ENCODE measurements around the gene CYLD.

CYLD gene

GRCh38 chr16:50776037-50776436 lies 34.2 kb downstream of the CYLD start:
- Histone ChIP-seq H4K20me1 (ENCODE audit: insufficient read depth, low read length) (0 out of 2 replicates have a peak, but pooled peaks cover 5% of the 10 kb centered on the region), H3K4me3 (ENCODE audit: low read length) (no peak overlapping the region), H2AFZ (ENCODE audit: low read depth, low read length) (no peak overlapping the region), H3K4me1 (ENCODE audit: low read length) (no peaks in the 10 kb centered on the region), H3K4me2 (ENCODE audit: low read length) (no peak overlapping the region), H3K36me3 (replicated peaks; ENCODE audit: low read depth, low read length) (peaks cover 10% of the 10 kb centered on the region), H3K9me3 (ENCODE audit: insufficient read depth, low read length) (no peaks in the 10 kb centered on the region), H3K79me2 (ENCODE audit: low read length) (no peaks in the 10 kb centered on the region), H3K27me3 (ENCODE audit: low read depth, low read length) (no peaks in the 10 kb centered on the region), H3K9ac (ENCODE audit: low read length) (no peak overlapping the region), H3K27ac (ENCODE audit: low read length) (no peak overlapping the region)
- TF ChIP-seq, protein P1, sequence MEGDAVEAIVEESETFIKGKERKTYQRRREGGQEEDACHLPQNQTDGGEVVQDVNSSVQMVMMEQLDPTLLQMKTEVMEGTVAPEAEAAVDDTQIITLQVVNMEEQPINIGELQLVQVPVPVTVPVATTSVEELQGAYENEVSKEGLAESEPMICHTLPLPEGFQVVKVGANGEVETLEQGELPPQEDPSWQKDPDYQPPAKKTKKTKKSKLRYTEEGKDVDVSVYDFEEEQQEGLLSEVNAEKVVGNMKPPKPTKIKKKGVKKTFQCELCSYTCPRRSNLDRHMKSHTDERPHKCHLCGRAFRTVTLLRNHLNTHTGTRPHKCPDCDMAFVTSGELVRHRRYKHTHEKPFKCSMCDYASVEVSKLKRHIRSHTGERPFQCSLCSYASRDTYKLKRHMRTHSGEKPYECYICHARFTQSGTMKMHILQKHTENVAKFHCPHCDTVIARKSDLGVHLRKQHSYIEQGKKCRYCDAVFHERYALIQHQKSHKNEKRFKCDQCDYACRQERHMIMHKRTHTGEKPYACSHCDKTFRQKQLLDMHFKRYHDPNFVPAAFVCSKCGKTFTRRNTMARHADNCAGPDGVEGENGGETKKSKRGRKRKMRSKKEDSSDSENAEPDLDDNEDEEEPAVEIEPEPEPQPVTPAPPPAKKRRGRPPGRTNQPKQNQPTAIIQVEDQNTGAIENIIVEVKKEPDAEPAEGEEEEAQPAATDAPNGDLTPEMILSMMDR (IDR thresholded peaks at IDR 0.05; ENCODE audit: low read depth, low read length) = no peak
- TF ChIP-seq EZH2phosphoT487 (IDR thresholded peaks at IDR 0.05; ENCODE audit: low read depth) = no peak

DNA sequence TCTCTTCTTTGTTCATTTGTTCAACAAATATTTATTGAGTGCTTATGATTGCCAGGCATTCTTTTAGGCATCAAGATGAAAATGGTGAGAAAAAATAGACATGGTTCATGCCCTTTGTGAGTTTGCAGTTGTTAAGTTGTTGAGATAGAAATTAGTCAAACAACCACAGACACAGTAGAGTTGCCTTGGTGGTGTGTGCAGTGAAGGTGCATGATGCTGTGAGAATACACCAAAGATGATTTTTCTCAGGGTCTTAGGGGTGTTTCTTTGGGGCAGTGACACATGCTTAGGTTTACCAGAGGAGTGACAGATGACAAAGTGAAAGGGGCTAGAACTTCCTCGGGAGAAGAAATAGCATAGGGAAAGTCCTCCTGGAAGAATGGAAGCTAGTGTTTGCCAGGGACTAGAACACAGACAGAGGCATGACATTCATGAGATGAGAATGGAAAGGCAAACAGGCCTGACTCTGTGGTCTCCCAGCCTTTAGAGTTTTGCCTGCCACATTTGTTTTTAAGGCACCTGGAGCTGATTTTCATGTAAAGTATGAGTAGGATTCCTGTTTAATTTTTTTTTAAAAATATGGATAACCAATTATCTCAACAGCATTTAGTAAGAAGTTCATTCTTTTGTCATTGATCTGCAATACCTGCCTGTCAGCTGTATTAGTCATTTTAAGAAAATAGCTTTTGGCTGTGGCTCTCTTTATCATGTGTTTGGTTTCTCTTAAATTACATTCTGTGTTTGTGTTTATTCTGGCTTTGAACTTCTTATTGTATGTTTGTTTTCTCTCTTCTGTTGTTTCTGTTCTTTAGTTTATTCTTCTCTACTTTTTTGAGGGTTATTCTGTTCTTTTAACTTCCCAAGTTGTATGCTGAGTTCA lies 36.6 kb downstream of the CYLD start:
- H4K20me1 ChIP-seq (ENCODE audit: insufficient read depth, low read length) = no peaks in the 10 kb centered on the region
- H3K4me2 ChIP-seq (ENCODE audit: low read length) = no peak overlapping the region
- H3K36me3 ChIP-seq (replicated peaks; ENCODE audit: low read depth, low read length) = peaks cover 7% of the 10 kb centered on the region
- H3K9me3 ChIP-seq (ENCODE audit: insufficient read depth, low read length) = no peaks in the 10 kb centered on the region
- H3K27me3 ChIP-seq (ENCODE audit: low read depth, low read length) = no peaks in the 10 kb centered on the region
- H2AFZ ChIP-seq (ENCODE audit: low read depth, low read length) = no peak overlapping the region
- no peaks in the 10 kb centered on the region for H3K4me1 ChIP-seq (ENCODE audit: low read length)
- no peak overlapping the region for H3K27ac ChIP-seq (ENCODE audit: low read length)
- no peak overlapping the region for H3K4me3 ChIP-seq (ENCODE audit: low read length)
- no peak overlapping the region for H3K9ac ChIP-seq (ENCODE audit: low read length)
- no peaks in the 10 kb centered on the region for H3K79me2 ChIP-seq (ENCODE audit: low read length)
- no peak for TF ChIP-seq EZH2phosphoT487 (IDR thresholded peaks at IDR 0.05; ENCODE audit: low read depth)
- TF ChIP-seq, protein P1 (IDR thresholded peaks at IDR 0.05; ENCODE audit: low read depth, low read length) = no peak

GRCh38 chr16:50781043-50781442 lies 39.2 kb downstream of the CYLD start:
- no peaks in the 10 kb centered on the region for H3K4me1 ChIP-seq (ENCODE audit: low read length)
- no peak overlapping the region for H2AFZ ChIP-seq (ENCODE audit: low read depth, low read length)
- no peaks in the 10 kb centered on the region for H3K9me3 ChIP-seq (ENCODE audit: insufficient read depth, low read length)
- no peaks in the 10 kb centered on the region for H3K27me3 ChIP-seq (ENCODE audit: low read depth, low read length)
- H3K4me2 ChIP-seq (ENCODE audit: low read length) = no peak overlapping the region
- H3K9ac ChIP-seq (ENCODE audit: low read length) = no peak overlapping the region
- H4K20me1 ChIP-seq (ENCODE audit: insufficient read depth, low read length) = no peaks in the 10 kb centered on the region
- TF ChIP-seq EZH2phosphoT487 (IDR thresholded peaks at IDR 0.05; ENCODE audit: low read depth) = no peak
- TF ChIP-seq, protein P1 (IDR thresholded peaks at IDR 0.05; ENCODE audit: low read depth, low read length) = 0 out of 2 replicates have a peak, but pooled peaks have one; percentile 6
- no peak overlapping the region for H3K27ac ChIP-seq (ENCODE audit: low read length)
- peaks cover 14% of the 10 kb centered on the region for H3K36me3 ChIP-seq (replicated peaks; ENCODE audit: low read depth, low read length)
- H3K79me2 ChIP-seq (ENCODE audit: low read length) = no peaks in the 10 kb centered on the region
- H3K4me3 ChIP-seq (ENCODE audit: low read length) = no peak overlapping the region

DNA sequence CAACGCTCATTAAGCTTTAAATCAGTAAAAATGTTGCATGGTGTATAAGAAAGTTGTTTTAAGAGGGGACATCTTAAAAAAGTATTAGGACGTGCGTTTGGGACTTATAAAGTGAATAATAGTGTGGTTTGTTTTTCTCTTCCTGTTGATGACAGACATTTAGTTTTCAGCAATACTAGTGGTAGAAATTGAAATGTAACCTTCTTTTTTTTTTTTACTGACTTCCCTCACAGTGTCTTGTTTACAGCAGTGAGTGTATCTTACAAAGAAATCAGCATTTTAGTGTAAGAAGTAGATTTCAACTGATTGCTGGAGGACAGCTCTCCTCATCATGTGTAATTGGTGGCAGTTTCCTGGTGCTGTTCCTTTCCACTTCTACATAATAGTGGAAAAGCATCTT lies 39.6 kb downstream of the CYLD start:
- peaks cover 14% of the 10 kb centered on the region for H3K36me3 ChIP-seq (replicated peaks; ENCODE audit: low read depth, low read length)
- H2AFZ ChIP-seq (ENCODE audit: low read depth, low read length) = no peak overlapping the region
- no peaks in the 10 kb centered on the region for H3K27me3 ChIP-seq (ENCODE audit: low read depth, low read length)
- H3K9me3 ChIP-seq (ENCODE audit: insufficient read depth, low read length) = no peaks in the 10 kb centered on the region
- TF ChIP-seq EZH2phosphoT487 (IDR thresholded peaks at IDR 0.05; ENCODE audit: low read depth) = no peak
- TF ChIP-seq, protein P1 (IDR thresholded peaks at IDR 0.05; ENCODE audit: low read depth, low read length) = no peak
- H3K79me2 ChIP-seq (ENCODE audit: low read length) = no peaks in the 10 kb centered on the region
- H3K4me1 ChIP-seq (ENCODE audit: low read length) = no peaks in the 10 kb centered on the region
- no peak overlapping the region for H3K4me3 ChIP-seq (ENCODE audit: low read length)
- H4K20me1 ChIP-seq (ENCODE audit: insufficient read depth, low read length) = no peaks in the 10 kb centered on the region
- H3K4me2 ChIP-seq (ENCODE audit: low read length) = no peak overlapping the region
- H3K9ac ChIP-seq (ENCODE audit: low read length) = no peak overlapping the region
- no peak overlapping the region for H3K27ac ChIP-seq (ENCODE audit: low read length)

All from OCI-LY3 (cell line).